GM21619 (cell line): ENCODE results near the gene PDE1C.

Experiments
- ATAC-seq: cut with Tn5 transposase; IDR thresholded peaks from one replicate; pipeline ENCODE4 v1.9.1; 2021; ENCODE audit not compliant: unreplicated experiment

The PDE1C gene

DNA sequence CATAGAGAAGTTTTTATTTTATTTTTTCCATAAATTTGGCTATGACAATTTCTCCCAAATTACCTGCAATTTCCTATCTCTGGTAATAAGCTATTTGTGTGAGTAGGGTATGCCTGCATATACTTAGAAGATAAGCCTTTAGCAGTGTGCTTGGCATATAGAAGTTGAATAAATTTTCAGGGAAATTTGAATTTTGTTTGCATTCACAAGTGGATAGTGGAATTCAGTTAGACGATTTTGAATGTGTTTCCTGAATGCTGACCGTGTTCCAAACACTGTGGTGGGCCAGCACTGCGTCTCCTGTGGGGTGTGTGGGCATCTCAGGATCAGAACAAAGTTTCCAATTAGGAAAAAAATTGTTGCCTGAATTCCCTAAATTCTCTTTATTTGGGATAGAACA, 283.9 kb downstream of the PDE1C start:
- no peak for ATAC-seq

DNA sequence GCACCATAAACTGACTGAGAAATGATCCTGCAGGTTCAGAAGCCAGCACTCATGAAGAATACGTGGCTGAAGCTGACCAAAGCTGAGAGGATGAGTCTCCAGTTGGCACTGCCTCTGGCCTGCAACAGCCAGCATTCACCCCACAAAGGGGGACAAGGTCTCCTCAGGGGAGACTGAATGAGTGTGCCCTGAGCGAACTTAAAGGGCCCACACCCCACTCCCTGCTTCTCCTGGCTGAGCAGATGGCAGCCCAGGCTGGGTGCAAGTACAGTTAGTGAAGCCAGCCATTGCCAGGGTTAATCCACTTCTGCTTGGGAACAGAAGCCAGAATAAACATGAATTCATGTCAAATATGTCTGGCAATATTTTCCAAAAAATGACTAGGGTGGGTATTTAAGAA, 285.1 kb downstream of the PDE1C start:
- no peak for ATAC-seq

DNA sequence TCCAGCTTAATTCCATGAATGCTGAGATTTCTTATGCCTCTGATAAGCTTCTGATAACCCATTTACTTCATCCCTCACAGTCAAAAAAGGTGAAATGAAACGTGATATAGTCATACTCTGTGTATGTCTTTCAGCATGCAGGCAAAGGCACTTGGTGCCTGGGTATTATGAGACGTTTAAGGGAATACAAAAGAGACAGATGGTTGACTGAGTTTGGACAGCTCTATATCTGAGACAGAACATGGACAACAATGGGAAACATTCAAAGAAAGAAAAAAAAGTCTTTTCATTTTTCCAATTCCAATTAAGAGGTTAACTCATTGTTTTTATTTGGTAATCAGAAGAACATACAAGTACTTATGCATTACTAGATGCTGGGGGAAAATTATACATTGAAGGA, 287.0 kb downstream of the PDE1C start:
- no peak for ATAC-seq

DNA sequence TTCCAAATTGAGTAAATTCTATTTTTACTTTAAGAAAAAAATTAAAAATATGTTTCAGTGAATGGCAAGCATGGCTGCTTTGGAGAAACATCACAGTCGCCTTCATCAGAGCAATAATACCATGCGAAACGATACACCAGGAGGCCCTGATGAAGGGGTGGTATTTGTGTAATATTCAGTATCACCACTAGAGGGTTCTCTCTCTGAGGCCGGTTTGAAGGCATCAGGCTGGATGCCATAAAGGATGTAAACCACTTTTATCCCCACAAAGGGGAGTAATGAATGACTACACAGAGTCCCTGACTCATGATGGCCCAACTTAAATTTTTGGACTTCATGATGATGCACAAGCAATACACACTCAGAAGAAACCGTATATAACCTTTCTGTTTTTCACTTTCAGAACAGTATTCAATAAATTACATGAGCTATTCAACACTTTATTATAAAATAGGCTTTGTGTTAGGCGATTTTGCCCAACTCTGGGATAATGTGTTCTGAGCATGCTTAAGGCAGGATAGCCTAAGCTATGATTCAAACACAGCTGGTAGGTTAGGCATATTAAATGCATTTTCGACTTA, 287.7 kb downstream of the PDE1C start:
- ATAC-seq, result peak; percentile 81

DNA sequence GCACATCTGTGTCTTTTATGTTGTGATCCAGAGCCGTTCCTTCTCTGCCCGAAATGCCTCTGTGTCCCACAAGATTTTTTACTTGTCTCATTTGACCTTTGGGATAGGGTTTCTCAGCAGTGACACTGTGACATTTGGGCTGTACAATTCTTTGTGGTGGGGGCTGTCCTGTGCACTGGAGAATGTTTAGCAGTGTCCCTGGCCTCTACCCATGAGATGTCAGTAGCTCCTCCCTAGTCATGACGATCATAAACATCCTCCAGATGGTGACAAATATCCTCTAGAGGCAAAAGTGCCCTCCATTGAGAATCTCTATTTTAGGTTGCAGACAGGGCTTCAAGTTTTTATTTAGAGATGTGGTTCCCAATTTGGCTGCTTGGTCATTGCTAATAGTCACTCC, 291.9 kb downstream of the PDE1C start:
- ATAC-seq, result no peak

DNA sequence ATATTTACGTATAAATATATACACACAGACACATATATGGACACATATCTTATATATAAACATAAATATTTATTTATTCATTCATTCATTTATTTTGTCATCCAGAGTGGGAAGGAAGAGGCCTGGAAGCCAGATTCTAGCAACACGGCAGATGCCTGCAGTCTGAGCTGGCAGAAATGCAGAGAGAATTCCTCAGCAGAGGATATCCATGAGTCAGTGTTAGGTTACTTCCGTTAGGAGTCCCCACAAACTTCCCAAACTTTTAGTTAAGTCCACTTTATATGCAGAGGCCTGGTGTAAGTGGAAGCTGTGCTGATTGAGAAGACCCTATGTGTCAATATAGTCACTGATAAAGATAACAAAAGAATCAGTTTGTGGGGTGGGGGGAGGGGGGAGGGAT, 293.6 kb downstream of the PDE1C start:
- ATAC-seq, result no peak

DNA sequence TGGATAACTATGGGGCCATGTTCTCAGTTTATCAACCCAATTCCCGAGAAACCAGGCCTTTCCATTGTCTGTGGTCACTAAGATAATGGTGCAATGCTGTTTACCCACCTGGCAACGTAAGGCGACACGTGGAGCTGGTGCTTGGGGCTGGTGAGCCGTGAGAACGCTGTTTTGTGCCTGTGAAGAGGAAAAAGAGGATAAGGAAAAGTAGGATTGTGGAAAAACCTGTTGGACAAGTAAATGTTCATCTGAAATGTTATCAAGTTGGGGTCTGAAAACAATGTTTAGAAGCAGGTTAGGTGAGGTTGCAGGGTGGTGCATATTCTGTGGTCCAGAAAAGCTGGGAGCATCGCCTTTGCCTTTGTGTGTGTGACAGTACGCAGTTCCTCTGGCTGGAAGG, 294.7 kb downstream of the PDE1C start:
- ATAC-seq, result no peak

DNA sequence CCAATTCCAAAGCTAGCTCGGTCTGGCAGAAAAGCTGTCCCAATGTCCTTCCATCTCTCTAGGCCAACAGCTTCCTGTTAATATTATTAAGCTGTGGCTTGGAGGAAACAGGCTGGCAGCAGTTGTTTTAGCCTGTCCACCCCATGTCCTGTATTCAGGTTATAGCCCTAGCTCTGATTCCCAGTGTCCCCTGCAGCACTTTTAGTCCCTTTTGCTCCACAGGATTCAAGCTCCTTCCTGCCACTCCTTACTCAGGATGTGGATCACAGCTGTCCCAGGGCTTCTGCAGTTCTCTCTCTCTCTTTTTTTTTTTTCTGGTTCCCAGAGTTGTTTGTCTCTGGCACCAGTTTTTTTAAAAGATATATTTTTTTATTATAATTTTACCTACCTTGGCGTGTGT, 298.0 kb downstream of the PDE1C start:
- no peak for ATAC-seq

DNA sequence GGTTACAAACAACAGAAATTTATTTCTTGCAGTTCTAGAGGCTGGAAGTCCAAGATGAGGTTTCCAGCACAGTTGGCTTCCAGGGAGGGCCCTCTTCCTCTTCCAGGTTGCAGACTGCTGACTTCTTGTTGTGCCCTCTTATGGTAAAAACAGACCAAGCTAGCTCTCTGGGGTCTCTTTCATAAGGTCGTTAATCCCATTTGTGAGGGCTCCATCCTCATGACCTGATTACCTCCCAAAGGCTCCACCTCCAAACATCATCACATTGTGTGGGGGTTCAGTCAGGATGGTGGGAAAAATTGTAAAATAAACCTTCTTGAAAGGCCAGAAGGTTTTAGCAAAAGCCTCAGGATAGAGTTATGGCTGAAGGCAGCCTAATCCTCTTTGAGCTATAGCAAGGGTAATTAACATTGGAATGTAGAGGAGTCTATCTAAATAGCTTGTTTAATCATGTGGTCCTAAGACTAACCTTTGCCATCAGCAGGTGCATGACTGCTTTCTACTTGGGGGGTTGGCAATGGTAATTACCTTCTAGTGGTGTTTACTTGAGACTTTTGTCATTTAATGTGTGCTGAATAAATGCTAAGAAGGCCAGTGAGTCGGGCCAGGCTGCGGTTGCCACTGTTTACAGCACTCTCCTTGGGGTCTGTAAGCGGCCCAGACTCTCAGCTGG, 302.4 kb downstream of the PDE1C start:
- ATAC-seq, result no peak

DNA sequence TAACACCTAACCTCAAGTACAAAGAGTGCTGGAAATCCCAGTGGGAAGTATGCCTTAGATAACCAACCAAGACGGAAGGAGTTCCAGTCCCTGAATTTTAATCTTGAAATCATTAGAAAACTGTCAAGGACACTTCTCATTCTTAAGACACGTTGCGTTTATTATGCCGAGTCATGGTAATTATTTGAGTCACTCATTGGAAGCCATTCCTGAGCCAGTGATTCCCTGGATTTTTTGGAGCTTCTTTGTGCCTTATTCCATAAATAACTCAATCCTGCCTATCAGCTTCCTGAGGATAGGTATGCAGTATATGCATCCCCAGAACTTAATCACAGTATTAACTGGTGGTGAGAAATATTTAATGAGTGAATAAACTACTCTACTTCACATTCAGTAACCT, 305.7 kb downstream of the PDE1C start:
- no peak for ATAC-seq

DNA sequence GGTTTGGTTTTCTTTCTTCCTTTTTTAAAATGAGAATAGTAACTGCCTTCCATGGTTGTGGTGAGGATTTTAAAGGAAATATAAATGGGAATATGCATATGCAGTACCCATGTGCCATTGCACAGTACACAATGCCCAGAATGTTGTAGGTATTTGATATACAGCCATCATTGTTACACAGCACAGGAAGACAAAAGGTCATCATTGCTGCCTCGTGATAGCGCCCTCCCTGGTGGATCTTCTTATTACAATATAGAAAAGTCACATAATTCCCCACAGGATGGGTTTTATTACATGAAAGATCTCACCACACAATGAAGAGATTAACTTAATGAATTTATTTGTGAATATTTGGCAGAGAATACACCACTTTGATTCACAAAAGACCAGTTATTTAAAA, 306.7 kb downstream of the PDE1C start:
- ATAC-seq, result no peak

DNA sequence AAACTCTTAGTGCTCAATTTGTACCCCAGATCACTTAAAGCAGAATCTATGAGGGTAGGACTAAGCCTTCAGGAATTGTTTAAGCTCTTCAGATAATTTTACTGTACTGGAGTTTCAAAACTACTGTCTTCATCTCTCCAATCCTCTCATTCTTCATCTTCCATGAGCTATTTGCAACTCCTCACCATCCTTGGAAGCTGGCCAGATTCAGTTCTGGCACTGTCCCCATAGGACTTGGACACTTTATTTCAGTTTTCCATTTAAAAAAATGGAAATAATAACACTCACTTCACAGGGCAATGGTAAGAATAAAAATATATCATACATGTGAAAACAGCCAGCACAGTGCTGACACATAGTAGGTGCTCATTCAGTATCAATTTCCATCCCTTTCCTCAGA, 308.6 kb downstream of the PDE1C start:
- ATAC-seq, result no peak

DNA sequence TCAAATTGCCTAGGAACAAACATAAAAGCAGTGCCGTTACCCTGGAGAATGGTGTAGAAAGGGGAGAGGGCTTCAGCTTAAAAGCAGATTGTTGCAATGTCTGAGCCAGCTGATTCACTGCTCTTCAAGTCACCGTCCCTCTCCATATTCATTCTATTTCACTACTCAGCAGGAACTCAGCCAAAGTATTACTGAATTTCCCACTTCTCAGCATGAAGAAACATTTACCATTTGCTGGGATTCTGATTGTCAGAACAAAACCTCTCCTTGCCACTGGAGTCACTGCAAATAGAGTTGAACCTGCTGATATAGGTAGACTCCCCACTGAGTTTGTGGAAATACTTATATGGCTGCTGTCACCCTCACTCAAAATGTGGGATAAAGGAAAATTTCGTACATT, 311.5 kb downstream of the PDE1C start:
- no peak for ATAC-seq

DNA sequence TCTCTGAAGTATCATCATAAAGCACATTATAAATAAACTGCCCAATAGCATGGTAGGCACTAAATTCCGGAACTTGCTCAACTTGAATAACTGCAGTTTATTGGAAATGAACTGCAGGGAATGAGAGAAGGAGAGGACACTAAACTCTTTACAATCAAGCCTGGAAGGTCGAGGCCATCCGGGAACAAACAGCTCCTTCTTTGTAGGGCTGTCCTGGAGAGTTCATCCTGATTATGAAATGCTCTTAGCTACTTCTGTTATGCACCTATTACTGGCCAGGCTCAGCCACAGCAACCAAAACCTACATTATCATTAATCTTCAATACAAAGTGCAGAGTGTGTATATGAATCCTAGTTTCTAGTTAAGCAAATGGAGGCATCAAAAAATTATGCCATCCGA, 318.5 kb downstream of the PDE1C start:
- no peak for ATAC-seq

DNA sequence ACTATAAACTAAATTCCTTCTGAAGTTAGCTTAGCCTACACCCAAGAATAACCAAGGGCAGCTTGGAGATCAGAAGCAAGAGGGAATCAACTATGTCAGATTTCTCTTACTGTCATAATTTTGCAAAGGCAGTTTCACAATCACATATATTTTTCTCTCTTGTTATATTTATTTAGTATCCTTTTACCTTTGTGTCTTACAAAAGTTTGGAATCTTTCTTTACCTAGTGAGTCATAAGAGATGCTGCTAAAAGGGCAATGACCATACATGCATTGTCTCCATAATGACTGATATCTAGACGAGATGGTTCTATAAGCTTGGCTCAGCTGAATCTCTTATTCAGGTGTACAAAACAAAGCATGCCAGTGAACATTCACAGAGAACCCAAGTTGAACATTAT, 322.1 kb downstream of the PDE1C start:
- no peak for ATAC-seq

DNA sequence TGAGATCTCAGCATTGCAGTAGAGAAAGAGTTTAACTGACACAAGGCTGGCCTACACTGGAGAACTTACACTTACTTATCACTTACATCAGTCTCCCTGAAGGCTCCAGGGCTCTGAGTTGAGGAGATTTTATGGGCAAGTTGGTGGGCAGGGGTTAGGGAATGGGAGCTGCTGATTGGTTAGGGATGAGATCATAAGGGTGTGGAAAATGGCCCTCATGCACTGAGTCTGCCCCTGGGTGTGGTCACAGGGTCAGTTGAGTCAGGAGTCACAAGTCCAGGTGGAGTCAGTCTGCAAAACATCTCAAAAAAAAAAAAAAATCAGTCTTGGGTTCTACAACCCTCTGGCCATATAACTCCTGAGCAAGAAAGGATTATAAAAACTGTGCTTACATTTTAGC, 322.7 kb downstream of the PDE1C start:
- no peak for ATAC-seq

DNA sequence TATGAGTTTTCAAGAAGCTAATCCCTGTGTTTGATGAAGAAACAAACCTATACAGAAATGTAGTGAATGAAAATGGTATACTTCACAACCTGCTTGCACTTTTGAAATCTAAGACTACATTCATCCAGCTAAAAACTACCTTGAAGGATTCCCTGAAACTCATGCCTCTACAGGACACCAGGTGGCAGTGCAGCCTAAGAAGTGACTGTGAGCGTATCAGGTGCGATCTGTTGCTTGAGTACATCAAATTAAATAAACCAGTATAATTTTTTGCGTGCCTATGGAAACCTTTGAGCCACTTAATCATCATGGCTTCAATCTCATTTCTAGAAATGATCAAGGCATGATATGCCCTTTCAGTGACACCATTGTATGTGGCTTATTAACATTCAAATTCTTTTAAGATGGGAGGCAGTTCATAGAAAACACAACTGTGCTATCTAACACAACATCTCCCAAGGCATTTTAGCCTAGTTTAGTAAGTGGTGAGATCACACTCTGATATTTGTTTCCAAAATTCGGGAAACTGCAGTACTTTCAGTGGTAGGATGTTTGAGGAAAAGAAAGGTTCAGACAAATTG, 325.8 kb downstream of the PDE1C start:
- peak; percentile 78 for ATAC-seq

DNA sequence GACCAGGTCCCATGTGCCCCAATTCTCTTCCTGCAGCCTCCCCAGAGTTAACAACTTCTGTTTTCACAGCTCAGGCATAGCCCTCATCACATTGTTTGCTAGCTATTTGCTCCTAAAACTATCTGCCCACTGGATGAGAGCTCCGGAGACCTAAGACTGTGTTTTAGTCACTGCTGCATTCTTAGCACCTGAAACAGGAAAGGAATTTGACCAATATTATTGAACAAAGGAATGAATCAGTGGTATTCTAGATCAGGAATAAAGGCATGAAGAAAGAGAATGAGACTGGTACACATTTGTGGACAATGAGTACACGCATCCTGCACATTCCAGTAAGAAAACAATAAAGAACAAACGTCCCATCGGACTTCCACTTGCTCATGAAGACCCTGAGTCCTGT, 328.4 kb downstream of the PDE1C start:
- ATAC-seq, result no peak

DNA sequence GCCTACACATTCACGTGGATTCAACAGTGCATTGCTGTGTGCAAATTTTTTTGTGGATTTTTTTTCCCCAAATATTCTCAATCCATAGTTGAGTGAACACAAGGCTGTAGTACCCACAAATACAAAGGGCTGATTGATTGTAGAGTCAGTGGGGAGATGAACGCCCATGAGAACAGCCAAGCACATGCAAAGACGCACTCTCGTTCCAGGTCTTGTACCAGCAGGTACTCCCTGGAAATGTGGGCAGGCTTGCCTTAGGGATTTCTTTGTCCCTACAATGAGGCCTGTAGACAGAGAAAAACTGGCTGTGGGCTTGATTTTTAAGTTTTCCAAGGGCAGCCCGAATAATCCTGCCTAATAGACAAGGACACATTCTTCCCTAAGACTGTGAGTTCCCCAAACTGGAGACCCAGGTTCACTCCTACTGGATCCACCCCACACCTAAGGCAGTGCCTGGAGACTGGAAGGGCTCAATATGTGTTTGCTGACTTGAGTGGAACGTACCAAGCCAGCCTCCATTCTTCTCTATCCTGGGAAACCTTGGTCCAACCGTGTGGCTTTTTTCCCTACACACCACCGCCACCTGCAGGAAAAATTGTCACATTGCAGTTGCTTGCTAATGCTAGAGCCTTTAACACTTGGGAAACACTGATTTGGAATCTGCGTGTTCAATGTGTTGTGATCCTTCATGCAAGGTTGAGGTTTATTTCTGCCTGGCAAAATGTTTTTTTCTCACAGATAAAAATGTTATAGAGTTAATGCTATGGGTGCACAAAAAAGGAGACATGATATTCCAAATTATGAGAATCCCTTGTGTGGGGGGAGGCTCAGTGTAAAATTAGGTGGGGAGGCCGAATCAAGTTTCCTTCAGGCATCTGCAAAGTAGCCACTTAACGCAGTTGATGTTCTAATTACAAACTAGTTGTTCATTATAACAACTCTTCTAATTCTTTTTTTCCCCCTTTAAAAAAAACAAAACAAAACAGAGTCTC, 333.9 kb downstream of the PDE1C start:
- no peak for ATAC-seq

DNA sequence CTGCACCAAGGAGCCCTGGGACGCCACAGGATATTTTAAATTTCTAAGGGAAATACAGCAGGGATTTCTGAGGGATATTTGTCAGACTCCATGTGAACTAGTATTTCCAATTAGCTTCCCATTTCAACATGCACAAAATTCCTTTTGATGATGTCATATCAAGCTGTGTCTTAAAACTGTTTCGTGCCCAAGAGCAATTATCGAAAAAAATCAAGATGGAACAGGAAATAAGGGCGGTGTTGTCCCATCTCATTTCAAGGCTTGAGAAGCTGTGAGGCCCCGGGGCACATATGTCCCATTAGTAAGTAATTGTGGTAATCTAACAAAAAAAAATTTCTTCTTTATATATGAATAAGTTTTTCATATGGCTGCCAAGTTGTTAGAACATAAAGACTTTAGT, 335.8 kb downstream of the PDE1C start:
- no peak for ATAC-seq

DNA sequence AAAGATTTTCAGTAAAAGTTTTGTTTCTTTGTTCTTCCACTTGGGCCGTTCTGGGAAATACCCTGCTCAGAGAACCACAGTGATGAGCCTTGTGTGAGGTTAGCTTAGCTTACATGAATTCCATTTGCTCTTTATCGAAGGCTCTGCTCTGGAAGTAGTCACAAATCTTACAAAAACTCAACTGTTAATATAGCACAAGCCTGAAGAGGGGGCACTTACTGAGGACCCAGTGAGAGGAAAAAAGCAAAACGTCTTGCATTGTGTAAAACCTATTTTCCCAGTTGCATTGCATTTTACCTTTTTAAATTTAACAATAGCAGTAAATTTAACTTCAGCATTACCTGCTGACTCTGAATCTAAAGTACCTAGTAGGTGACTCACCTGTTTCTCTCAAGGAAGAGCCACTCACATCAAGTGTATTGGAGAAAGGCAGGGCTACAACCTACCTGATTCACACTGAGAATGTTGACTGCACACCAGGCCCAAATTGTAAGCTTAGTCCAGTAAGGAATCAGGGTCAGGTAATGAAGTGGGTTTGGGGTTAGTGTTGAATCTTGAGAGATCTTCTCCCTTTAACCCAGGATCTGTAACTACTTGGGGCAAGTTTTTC, 340.9 kb downstream of the PDE1C start:
- ATAC-seq, result no peak
